ENCODE data around the gene KLHL28. TPM values are rescaled to one million over a fixed set of nuclear protein-coding genes. Genes with fewer than 3 reads are reported as not detected.

Gene KLHL28
- total RNA-seq, 2 donors from 2014 or later: 13.8 to 16.5 TPM

Other genes with a start within 250 kb of the KLHL28 start
- 10 to 100 TPM; 11.0 to 11.5 TPM for gene TOGARAM1, start 243 bp upstream of the KLHL28 start, total RNA-seq
- 10 to 100 TPM; 32.3 to 62.4 TPM for gene PRPF39, start 122.2 kb upstream of the KLHL28 start, total RNA-seq
- gene FKBP3, start 172.5 kb upstream of the KLHL28 start, total RNA-seq: 10 to 100 TPM; 42.0 to 61.2 TPM
- gene FANCM, start 174.0 kb upstream of the KLHL28 start, total RNA-seq: 10 to 100 TPM; 12.9 to 24.8 TPM